Ectodermal cell (in vitro differentiated cells): ENCODE measurements around the gene FCN2.

Source experiments
- H3K27ac ChIP-seq: 2 replicates; pipeline ENCODE4 v1.7.0; 2013; ENCODE audit warnings: mild to moderate bottlenecking, low read depth, low read length; ENCODE audit not compliant: insufficient read depth, poor library complexity, severe bottlenecking
- H3K27me3 ChIP-seq: 2 replicates; pipeline ENCODE4 v1.7.0; 2013; ENCODE audit warnings: mild to moderate bottlenecking, low read length; ENCODE audit not compliant: insufficient read depth, control insufficient read depth, poor library complexity, severe bottlenecking
- H3K36me3 ChIP-seq: one replicate; pipeline ENCODE4 v1.7.0; 2013; ENCODE audit warnings: low read length; ENCODE audit not compliant: control insufficient read depth, insufficient read depth
- H3K4me1 ChIP-seq: one replicate; pipeline ENCODE4 v1.7.0; 2013; ENCODE audit warnings: low read length; ENCODE audit not compliant: control insufficient read depth, insufficient read depth
- H3K4me3 ChIP-seq: 2 replicates; pipeline ENCODE4 v1.7.0; 2013; ENCODE audit warnings: low read depth, low read length, control low read depth; ENCODE audit not compliant: insufficient read depth
- H3K9me3 ChIP-seq: 2 replicates; pipeline ENCODE4 v1.7.0; 2013; ENCODE audit warnings: mild to moderate bottlenecking, low read length, moderate library complexity; ENCODE audit not compliant: control insufficient read depth
- WGBS, 2 experiments: methylation state at CpG; one replicate each; pipeline ENCODE4 v1.1.7; 2013; ENCODE audit warnings: missing lambda C conversion rate in 2 of 2; 5-methylcytosine and 5-hydroxymethylcytosine counted together

The FCN2 gene

DNA sequence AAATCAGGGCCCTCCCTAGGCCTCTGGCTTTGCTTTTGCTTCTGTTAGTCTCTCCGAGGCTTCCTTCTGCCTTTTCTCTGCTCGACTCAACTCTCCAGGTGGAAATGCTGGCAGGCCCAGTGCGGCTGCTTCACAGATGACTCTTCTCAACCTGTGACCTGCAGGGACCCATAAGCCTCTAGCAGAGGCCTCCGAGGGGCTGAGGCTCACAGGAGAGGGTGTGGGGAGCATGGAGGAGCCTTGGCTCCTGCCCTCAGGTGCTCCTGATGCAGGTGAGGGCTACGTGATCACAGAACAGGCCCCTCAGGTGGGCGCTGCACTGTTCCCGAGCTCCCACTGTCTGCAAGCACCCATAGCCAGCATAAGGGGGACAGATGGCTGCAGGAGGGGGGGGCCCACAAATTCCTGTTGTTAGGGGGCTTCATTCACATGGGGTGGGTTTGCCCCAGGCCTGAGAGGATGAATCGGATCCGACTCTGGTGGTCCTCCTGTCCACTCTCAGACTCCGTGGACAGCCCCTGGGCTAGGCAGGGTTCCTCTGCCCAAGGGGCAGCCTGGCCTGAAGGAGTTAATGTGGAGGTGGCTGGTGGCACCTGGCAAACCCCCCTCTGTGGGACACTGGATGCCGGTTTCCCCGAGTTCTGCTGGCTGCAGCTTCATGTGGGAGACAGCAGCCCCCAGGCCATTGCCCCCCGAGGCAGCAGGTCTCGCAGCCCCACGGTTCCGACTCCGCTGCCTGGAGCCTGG, 10.9 kb upstream of the FCN2 start:
- no peak overlapping the region for H3K27ac ChIP-seq
- H3K9me3 ChIP-seq = no peaks in the 10 kb centered on the region
- no peaks in the 10 kb centered on the region for H3K36me3 ChIP-seq
- no peaks in the 10 kb centered on the region for H3K4me1 ChIP-seq
- H3K27me3 ChIP-seq = no peaks in the 10 kb centered on the region
- WGBS, 2 experiments = 93 to 94% methylated on average over 17 of the region's 17 CpGs
- H3K4me3 ChIP-seq = no peak overlapping the region

DNA sequence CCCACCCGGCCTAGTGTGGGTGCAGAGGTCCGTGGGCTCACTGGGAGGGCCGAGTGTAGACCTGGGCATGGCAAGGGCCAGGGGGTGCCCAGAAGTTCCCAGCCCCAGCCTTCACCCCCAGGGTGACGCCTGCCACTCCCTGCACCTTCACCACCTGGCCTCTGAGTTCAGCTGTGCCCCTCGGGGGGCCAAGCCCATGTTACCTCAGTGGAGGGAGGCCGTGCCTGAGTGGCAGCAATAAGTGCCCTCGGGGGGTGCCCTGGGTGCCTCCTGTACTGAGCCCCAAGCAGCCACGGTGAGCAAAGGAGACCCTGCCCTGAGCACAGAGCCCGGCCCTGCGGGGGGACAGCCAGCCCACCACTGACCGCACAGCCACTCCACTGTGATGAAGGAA, 10.3 kb upstream of the FCN2 start:
- H3K36me3 ChIP-seq = no peaks in the 10 kb centered on the region
- no peak overlapping the region for H3K27ac ChIP-seq
- 93% methylated on average over 11 of the region's 11 CpGs for WGBS, 2 experiments
- no peak overlapping the region for H3K4me3 ChIP-seq
- H3K27me3 ChIP-seq = no peaks in the 10 kb centered on the region
- no peaks in the 10 kb centered on the region for H3K9me3 ChIP-seq
- H3K4me1 ChIP-seq = no peaks in the 10 kb centered on the region

DNA sequence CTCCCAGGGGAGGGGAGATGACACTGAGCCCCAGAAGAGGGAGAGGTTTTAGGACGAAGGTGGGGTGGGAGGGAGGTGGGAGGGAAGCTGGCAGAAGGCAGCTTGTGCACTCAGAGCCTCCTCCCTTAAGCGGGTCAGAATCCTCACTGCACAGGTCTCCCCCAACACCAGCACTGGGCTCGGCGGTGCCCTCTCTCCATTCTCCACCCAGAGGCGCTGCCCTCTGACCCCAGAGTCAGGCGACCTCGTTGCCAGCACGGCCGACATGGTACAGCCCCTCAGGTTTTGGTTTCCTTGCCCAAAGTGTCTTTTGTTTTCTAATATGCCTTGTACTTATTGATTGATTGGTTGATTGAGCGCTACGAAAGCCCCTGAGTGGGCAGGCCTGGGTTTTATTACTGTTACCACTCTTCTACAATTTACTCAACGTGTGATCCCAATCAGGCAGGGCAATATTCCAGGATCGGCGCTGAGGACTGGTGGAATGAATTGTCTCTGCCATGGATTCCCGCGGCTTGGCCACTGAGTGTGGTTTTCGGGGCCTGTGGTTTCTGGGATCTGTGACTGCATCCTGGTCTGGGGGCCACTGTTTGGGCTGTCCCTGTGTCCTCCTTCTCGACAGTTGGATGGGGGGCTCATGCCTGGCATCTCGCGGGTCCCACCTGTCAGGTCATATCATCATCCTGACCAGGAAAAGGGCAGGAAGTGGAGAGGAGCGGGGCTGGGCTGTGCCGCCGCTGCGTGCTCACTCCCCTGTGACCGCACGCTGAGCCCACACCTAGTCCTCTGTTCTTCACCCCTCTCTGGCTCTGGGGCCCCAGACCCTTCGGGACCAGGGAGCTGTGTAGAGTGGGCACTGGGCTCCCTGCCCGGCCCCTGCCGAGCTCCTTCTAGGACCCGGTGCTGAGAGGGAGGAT, 9.6 kb upstream of the FCN2 start:
- no peaks in the 10 kb centered on the region for H3K36me3 ChIP-seq
- H3K27ac ChIP-seq = no peak overlapping the region
- H3K27me3 ChIP-seq = no peaks in the 10 kb centered on the region
- WGBS, 2 experiments = 91 to 93% methylated on average over 30 of the region's 30 CpGs
- no peaks in the 10 kb centered on the region for H3K9me3 ChIP-seq
- no peak overlapping the region for H3K4me3 ChIP-seq
- no peaks in the 10 kb centered on the region for H3K4me1 ChIP-seq

DNA sequence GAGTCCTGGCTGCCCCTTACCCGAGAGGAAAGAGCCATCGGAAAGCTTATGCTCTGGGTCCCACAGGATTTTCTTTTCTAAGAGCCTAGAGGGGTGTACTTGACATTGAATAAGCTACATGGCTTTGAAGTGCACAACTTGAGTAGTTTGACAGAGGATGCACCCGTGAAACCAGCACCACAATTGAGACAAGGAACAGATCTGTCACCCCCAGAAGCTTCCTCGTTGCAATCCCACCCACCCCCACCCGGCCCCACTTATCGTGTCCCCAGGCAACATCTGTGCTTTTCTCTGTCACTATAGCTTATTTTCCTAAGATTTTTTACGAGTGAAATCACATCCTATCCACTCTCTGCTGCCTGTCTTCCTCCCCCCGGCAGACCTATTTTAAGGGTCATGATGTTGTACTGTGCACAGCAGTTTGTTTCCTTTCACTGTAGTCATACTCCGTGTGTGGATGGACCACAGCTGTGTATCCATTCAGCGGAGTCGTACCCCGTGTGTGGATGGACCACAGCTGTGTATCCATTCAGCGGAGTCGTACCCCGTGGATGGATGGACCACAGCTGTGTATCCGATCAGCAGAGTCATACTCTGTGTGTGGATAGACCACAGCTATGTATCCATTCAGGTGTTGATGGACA, 8.8 kb upstream of the FCN2 start:
- H3K27me3 ChIP-seq = no peaks in the 10 kb centered on the region
- no peaks in the 10 kb centered on the region for H3K9me3 ChIP-seq
- H3K4me1 ChIP-seq = no peaks in the 10 kb centered on the region
- 93 to 96% methylated on average over 16 of the region's 16 CpGs for WGBS, 2 experiments
- no peak overlapping the region for H3K4me3 ChIP-seq
- H3K27ac ChIP-seq = no peak overlapping the region
- H3K36me3 ChIP-seq = no peaks in the 10 kb centered on the region

DNA sequence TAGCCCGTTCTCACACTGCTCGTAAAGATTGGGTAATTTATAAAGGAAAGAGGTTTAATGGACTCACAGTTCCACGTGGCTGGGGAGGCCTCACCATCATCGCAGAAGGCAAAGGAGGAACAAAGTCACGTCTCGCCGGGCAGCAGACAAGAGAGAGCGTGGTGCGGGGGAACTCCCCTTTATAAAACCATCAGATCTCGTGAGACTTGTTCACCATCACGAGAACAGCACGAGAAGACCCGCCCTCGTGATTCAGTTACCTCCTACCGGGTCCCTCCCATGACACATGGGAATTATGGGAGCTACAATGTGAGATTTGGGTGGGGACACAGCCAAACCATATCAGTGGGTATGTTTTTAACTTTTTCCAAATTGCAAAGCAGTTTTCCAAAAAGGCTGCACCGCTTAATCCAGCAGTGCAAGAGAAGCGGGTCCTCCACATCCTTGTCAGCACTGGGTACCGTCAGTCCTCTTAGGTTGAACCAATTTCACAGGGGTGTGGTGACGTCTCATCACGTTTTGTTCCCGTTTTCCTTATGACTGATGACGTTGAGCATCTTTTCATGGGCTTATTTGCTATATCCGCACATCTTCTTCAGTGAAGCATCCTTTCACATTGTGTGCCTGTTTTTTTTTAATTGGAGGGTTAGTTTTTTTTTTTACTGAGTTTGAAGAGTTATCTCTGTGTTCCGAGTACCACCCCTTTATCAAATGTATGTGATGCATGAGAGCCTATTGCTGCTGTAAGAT, 8.0 kb upstream of the FCN2 start:
- Histone ChIP-seq H3K27ac (no peak overlapping the region), H3K4me1 (no peaks in the 10 kb centered on the region), H3K36me3 (no peaks in the 10 kb centered on the region), H3K27me3 (no peaks in the 10 kb centered on the region), H3K4me3 (no peak overlapping the region), H3K9me3 (no peaks in the 10 kb centered on the region)
- WGBS, 2 experiments = 89 to 91% methylated on average over 23 to 24 of the region's 24 CpGs

DNA sequence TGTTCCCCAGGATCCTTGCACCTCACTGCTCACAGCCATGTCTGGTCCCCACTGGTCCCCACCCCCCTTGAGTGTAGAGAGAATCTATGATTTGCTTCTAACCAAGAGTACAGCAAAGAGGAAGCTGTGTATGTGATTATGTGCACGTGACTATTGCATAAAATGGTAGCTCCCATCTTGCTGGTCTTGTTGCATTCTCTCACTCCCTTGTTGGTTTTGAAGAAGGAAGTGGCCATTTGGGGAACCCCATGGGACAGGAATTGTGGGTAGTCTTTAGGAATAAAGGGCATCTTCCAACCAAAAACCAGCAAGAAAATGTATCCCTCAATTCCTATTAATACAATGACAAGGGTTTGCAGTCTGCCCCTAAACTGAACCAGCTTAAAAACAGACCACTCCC, 5.2 kb upstream of the FCN2 start:
- Histone ChIP-seq H3K27ac (no peak overlapping the region), H3K9me3 (no peaks in the 10 kb centered on the region), H3K4me3 (no peak overlapping the region), H3K36me3 (no peaks in the 10 kb centered on the region), H3K4me1 (no peaks in the 10 kb centered on the region), H3K27me3 (no peaks in the 10 kb centered on the region)
- 84 to 100% methylated on average over 1 of the region's 1 CpG for WGBS, 2 experiments

DNA sequence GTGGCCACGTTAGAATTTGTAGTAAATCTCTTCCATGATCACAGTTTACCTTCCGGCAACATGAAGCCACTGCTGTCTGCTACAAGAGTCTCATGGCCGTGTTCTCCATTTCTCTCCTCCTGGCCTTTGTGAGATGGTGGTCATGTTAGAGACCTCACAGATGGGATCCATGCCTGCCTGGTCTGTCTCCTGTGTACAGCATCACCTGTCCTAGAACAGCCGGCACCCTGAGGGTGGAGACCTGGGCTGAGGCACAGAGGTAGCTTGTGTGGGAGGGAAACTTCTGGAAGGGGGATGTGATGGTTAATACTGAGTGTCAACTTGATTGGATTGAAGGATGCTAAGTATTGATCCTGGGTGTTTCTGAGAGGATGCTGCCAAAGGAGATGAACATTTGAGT, 3.1 kb upstream of the FCN2 start:
- WGBS, 2 experiments = 94% methylated on average over 4 of the region's 4 CpGs
- no peaks in the 10 kb centered on the region for H3K9me3 ChIP-seq
- no peak overlapping the region for H3K27ac ChIP-seq
- no peaks in the 10 kb centered on the region for H3K36me3 ChIP-seq
- no peak overlapping the region for H3K4me3 ChIP-seq
- no peaks in the 10 kb centered on the region for H3K27me3 ChIP-seq
- H3K4me1 ChIP-seq = no peaks in the 10 kb centered on the region

DNA sequence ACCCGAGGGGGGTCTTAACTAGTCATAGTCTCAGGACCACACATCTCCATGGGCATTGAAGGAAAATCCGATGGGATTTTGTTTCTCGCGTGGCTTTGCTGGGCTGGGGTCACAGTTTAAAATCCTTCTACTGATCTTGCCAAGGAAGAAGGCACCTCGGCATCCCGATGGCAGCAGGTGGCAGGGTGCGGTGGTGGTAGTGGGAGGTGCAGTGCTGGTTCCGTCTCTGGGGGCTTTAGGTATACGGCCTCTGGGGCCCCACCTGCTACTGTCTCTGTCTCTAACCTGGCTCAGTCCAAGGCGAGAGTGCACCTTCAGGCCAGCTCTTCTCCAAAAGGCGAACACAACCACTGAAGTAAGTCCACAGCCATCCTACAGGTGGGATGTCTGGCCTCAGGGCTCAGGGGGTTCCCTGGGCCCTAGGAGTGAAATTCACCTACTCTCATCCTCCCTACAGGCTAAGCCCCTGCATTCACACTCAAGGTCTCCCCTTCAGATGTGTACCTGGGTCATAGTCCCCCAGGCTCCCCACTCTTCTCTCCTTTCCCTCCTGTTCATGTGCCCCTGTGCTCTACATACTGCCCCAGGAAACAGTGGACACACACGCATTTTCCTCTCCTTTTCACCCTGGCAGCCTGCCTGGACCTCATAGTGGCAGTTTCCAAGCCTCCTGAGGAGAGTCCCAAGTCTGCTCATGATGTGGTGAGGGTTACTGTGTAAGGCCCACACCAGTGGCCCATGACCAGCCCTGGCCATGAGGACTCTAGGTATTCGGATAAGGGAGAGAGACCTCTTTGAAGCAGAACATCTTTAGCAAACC, 736 bp upstream of the FCN2 start:
- Histone ChIP-seq H3K27ac (no peak overlapping the region), H3K36me3 (no peaks in the 10 kb centered on the region), H3K9me3 (no peaks in the 10 kb centered on the region), H3K4me3 (no peak overlapping the region), H3K4me1 (no peaks in the 10 kb centered on the region), H3K27me3 (no peaks in the 10 kb centered on the region)
- WGBS, 2 experiments = 93 to 96% methylated on average over 13 of the region's 13 CpGs

DNA sequence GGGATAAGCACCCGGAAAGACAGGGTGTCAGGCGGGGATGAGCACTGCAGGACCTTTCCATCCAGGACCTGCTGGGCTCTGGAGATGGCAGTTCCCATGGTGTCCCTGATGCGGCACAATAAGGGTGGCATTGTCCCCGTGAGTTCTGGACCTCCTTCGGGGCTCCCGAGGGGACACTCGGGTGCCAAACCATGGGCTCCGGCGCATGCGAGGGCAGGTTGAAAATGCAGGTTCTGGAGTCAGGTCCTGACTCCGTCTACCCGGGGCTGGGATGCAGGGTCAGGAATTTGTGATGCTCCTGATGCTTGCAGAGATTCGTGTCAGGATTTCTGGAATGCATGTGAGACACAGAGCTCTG, 682 bp downstream of the FCN2 start:
- H3K27ac ChIP-seq = no peak overlapping the region
- H3K36me3 ChIP-seq = no peaks in the 10 kb centered on the region
- H3K27me3 ChIP-seq = no peaks in the 10 kb centered on the region
- H3K9me3 ChIP-seq = no peaks in the 10 kb centered on the region
- H3K4me3 ChIP-seq = no peak overlapping the region
- H3K4me1 ChIP-seq = no peaks in the 10 kb centered on the region
- 95% methylated on average over 13 of the region's 13 CpGs for WGBS, 2 experiments
